K562 (cell line): ENCODE results near the gene NBEA. TPM values are rescaled to one million over a fixed set of nuclear protein-coding genes. Genes with fewer than 3 reads are reported as not detected.

ENCODE experiments used
- ATAC-seq: fragments of 200-7000 bp; cut with Tn5 transposase; 3 replicates; pipeline ENCODE4 v1.9.1; 2020; ENCODE audit warnings: moderate library complexity
- BruUV-seq: library from RNA; stranded (reverse); fragments of 400-500 nt; replicated peaks from 2 replicates; lab custom pipeline; 2021; lab: Mats Ljungman, UMichigan
- CTCF ChIA-PET: fragments of 300-600 bp; formaldehyde crosslinking; extraction: SDS; loops from one replicate; lab custom pipeline; 2021; ENCODE audit warnings: low intra/inter-chr PET ratio; lab: Yijun Ruan, JAX
- POLR2A ChIA-PET: fragments of 300-600, 350-650 bp; sonication (Branson Sonifier 250); formaldehyde crosslinking; extraction: SDS; loops from one replicate; lab custom pipeline; 2021; ENCODE audit warnings: antibody characterized with exemption, inconsistent platforms; lab: Yijun Ruan, JAX
- DNase-seq, 4 experiments: peaks; one replicate each; pipeline versions ENCODE4 v3.0.0 to v3.0.0-alpha.2; 2011 to 2018; ENCODE audit warnings: low spot score in 3 of 4, mixed read lengths in 3 of 4; ENCODE audit errors: extremely low read depth in 1 of 4
- FAIRE-seq: peaks from 2 replicates; lab custom pipeline; 2011; peaks lifted over from hg19 to GRCh38; lab: Jason Lieb, UNC
- H2AFZ ChIP-seq: 2 replicates; pipeline ENCODE4 v1.6.0; 2011; ENCODE audit warnings: low read depth, low read length, control low read depth, inconsistent platforms
- H3K27ac ChIP-seq: fragments of 200-600 bp; 3 replicates; pipeline ENCODE4 v1.8.0; 2011; ENCODE audit warnings: low read depth, mild to moderate bottlenecking, control low read depth, inconsistent platforms, low read length, moderate library complexity, mixed read lengths; ENCODE audit errors: extremely low read depth
- H3K27me3 ChIP-seq, 2 experiments: fragments of 300-600 bp in 1 of 2; 2 replicates in 1 of 2; 3 replicates in 1 of 2; pipeline versions ENCODE4 v1.6.0 to v1.8.0; 2011; ENCODE audit warnings: inconsistent platforms in 2 of 2, low read length in 2 of 2, mild to moderate bottlenecking in 1 of 2, mixed read lengths in 1 of 2, moderate library complexity in 1 of 2; ENCODE audit not compliant: control insufficient read depth in 2 of 2, insufficient read depth in 2 of 2
- H3K36me3 ChIP-seq: fragments of 300-600 bp; 3 replicates; pipeline ENCODE4 v1.8.0; 2011; ENCODE audit warnings: mild to moderate bottlenecking, low read length, inconsistent platforms; ENCODE audit not compliant: control insufficient read depth, insufficient read depth
- H3K4me1 ChIP-seq, 2 experiments: fragments of 200-600 bp in 1 of 2; replicated peaks in 1 of 2; 2 replicates in 1 of 2; 3 replicates in 1 of 2; pipeline versions ENCODE4 v1.5.1 to v1.8.0; 2011; ENCODE audit warnings: inconsistent platforms in 2 of 2, low read length in 2 of 2, mild to moderate bottlenecking in 1 of 2, mixed read lengths in 1 of 2, moderate library complexity in 1 of 2; ENCODE audit not compliant: control insufficient read depth in 2 of 2, insufficient read depth in 2 of 2
- H3K4me2 ChIP-seq: 2 replicates; pipeline ENCODE4 v1.6.1; 2011; ENCODE audit warnings: low read length, control low read depth, inconsistent platforms, mixed read lengths; ENCODE audit not compliant: insufficient read depth
- H3K4me3 ChIP-seq: fragments of 200-600 bp; sonication (generic), shearing (Covaris generic); 2 replicates; pipeline ENCODE4 v1.5.1; 2016; ENCODE audit warnings: control low read depth, inconsistent platforms
- H3K79me2 ChIP-seq: fragments of 200-600 bp; 3 replicates; pipeline ENCODE4 v1.8.0; 2011; ENCODE audit warnings: low read length, inconsistent platforms; ENCODE audit not compliant: control insufficient read depth, insufficient read depth
- H3K9ac ChIP-seq, 2 experiments: 2 replicates each; pipeline versions ENCODE4 v1.6.0 to v1.6.1; 2011; ENCODE audit warnings: low read depth in 2 of 2, low read length in 2 of 2, control low read depth in 1 of 2, inconsistent platforms in 1 of 2, mild to moderate bottlenecking in 1 of 2, mixed read lengths in 1 of 2; ENCODE audit not compliant: insufficient read depth in 1 of 2
- H3K9me1 ChIP-seq: one replicate; pipeline ENCODE4 v1.6.0; 2011; ENCODE audit warnings: inconsistent platforms, mild to moderate bottlenecking, low read length, moderate library complexity; ENCODE audit not compliant: control insufficient read depth, insufficient read depth
- H3K9me3 ChIP-seq: replicated peaks from 2 replicates; pipeline ENCODE4 v1.5.1; 2011; ENCODE audit warnings: low read depth, low read length, inconsistent platforms; ENCODE audit not compliant: control insufficient read depth, insufficient read depth
- H4K20me1 ChIP-seq: replicated peaks from 2 replicates; pipeline ENCODE4 v1.6.1; 2011; ENCODE audit warnings: low read length, inconsistent platforms, mixed read lengths; ENCODE audit not compliant: control insufficient read depth, insufficient read depth
- CBX3 ChIP-seq, 2 experiments: IDR thresholded peaks; 1 replicate in 1 of 2; 2 replicates in 1 of 2; pipeline ENCODE4 v1.6.1; 2012; ENCODE audit warnings: inconsistent platforms in 2 of 2, low read length in 2 of 2, borderline replicate concordance in 1 of 2, control low read depth in 1 of 2
- JUNB ChIP-seq: fragments of 450-650 bp; formaldehyde crosslinking; conservative IDR thresholded peaks from 2 replicates; pipeline ENCODE4 v1.4.0; 2020; ENCODE audit warnings: mild to moderate bottlenecking
- MYNN ChIP-seq, 2 experiments: sonication (generic); formaldehyde crosslinking in 1 of 2; IDR thresholded peaks; 2 replicates each; pipeline versions ENCODE4 v1.5.0 to v1.6.1; 2016 to 2020; ENCODE audit warnings: antibody characterized with exemption in 1 of 2, missing genetic modification reagents in 1 of 2
- NFRKB ChIP-seq: fragments of 450-650 bp; IDR thresholded peaks from 2 replicates; pipeline ENCODE4 v1.6.1; 2016; ENCODE audit warnings: low read depth
- PHB2 ChIP-seq: fragments of 450-650 bp; IDR thresholded peaks from 2 replicates; pipeline ENCODE4 v1.6.1; 2017; ENCODE audit warnings: low read depth
- RBM34 ChIP-seq: fragments of 200-400 bp; formaldehyde crosslinking; IDR thresholded peaks from 2 replicates; pipeline ENCODE4 v1.6.1; 2018; ENCODE audit warnings: low read length, borderline replicate concordance; ENCODE audit not compliant: insufficient read depth
- TAF15 ChIP-seq: fragments of 200-400 bp; formaldehyde crosslinking; IDR thresholded peaks from 2 replicates; pipeline ENCODE4 v1.6.1; 2017; ENCODE audit warnings: mild to moderate bottlenecking, low read depth, low read length, moderate library complexity
- ZNF717 ChIP-seq: fragments of 250-450 bp; sonication (Bioruptor Pico); IDR thresholded peaks from 2 replicates; pipeline ENCODE4 v1.5.0; 2021
- WGBS: fragments of 100-300 bp; shearing (Covaris generic); methylation state at CpG from one replicate; pipeline ENCODE4 v1.1.6; 2016; ENCODE audit warnings: low coverage, mixed read lengths; ENCODE audit not compliant: insufficient coverage; ENCODE audit errors: missing lambda C conversion rate; 5-methylcytosine and 5-hydroxymethylcytosine counted together
- in situ Hi-C: fragments of 300-500 bp; cut with MboI; formaldehyde crosslinking; loops from 4 replicates; pipeline ENCODE4 v1.15.0; 2018; ENCODE audit warnings: inconsistent platforms, mixed read lengths
- intact Hi-C: fragments of 100-400 bp; cut with micrococcal nuclease; formaldehyde crosslinking; loops from 2 replicates; pipeline ENCODE4 v1.14.2; 2022
- polyA plus RNA-seq, 8 experiments: library from polyadenylated mRNA; depleted of rRNA in 4 of 8; stranded (reverse) in 5 of 8; unstranded in 3 of 8; fragments of >200 nt; fragmentation: Nextera tagmentation in 2 of 8; fragmentation: Illumina TruSeq in 1 of 8; extraction: Ambion mirVana in 2 of 8; extraction: Trizol in 1 of 8; gene quantifications; 2 replicates each; pipeline versions ENCODE4 v1.2.1 to v1.2.3, GENCODE V29; 2011 to 2014; ENCODE audit warnings: inconsistent platforms in 1 of 8, missing spikeins in 1 of 8
- total RNA-seq, 7 experiments: library from RNA; depleted of rRNA in 6 of 7; stranded (reverse); fragments of >200 nt in 6 of 7; fragmentation: Illumina TruSeq in 2 of 7; extraction: Trizol in 2 of 7; gene quantifications; 2 replicates each; pipeline versions ENCODE4 v1.2.1 to v1.2.3, GENCODE V29; 2011 to 2021; ENCODE audit warnings: low replicate concordance in 1 of 7
- TF ChIP-seq, protein P1 (sequence below): fragments of 250-450 bp; sonication (Bioruptor Pico); IDR thresholded peaks from 2 replicates; pipeline ENCODE4 v1.5.0; 2021

Gene NBEA
- total and polyA plus RNA-seq, 9 of the 15 experiments (the other 6 are each of a cell fraction or from before 2014, with no cell fraction given), result 0.03 to 0.94 (median 0.05) TPM; not detected in 2

DNA sequence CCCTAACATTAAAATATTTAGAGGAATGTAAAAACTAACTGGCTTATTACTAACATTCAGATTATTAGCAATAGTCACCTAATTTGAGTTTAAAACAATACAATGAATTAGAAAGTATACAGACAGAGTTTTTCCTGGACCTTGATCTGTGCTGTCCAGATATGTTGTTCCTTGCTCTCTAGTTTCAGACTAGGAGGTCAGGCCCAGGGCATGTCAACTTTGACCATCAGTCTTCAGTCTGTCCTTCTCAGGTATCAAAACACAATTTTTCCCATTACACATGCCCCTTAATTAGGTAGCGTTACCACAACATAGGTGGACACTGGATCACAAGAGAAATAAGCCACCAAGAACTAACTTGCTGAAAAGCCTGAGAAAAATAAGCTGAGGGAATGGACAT is 337.4 kb downstream of the NBEA start:
- no peak overlapping the region for H3K4me2 ChIP-seq
- ATAC-seq (no peak), DNase-seq (no peak), FAIRE-seq (no peak)
- no peaks in the 10 kb centered on the region for H3K4me1 ChIP-seq
- H4K20me1 ChIP-seq, result no peaks in the 10 kb centered on the region
- H3K9me1 ChIP-seq, result no peaks in the 10 kb centered on the region
- no peaks in the 10 kb centered on the region for H3K9me3 ChIP-seq
- no peak overlapping the region for H3K9ac ChIP-seq
- 0% methylated on average over 1 of the region's 1 CpG for WGBS
- H3K36me3 ChIP-seq, result no peaks in the 10 kb centered on the region
- in situ Hi-C loops, result no loop called here
- no peaks in the 10 kb centered on the region for H3K27me3 ChIP-seq
- no peaks in the 10 kb centered on the region for H3K79me2 ChIP-seq
- ChIA-PET CTCF (no interaction called here), POLR2A (no interaction called here)
- TF ChIP-seq CBX3 (IDR thresholded peaks at IDR 0.05; ENCODE audit: borderline replicate concordance in 1 of 2, low read length in 2 of 2) (no peak), JUNB (CRISPR knock-in tag) (no peak), MYNN (IDR thresholded peaks at IDR 0.05) (no peak), MYNN (CRISPR knock-in tag; IDR thresholded peaks at IDR 0.05) (no peak), NFRKB (no peak), ZNF717 (CRISPR knock-in tag) (no peak), PHB2 (no peak), TAF15 (no peak), RBM34 (no peak)
- TF ChIP-seq, protein P1, sequence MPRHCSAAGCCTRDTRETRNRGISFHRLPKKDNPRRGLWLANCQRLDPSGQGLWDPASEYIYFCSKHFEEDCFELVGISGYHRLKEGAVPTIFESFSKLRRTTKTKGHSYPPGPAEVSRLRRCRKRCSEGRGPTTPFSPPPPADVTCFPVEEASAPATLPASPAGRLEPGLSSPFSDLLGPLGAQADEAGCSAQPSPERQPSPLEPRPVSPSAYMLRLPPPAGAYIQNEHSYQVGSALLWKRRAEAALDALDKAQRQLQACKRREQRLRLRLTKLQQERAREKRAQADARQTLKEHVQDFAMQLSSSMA, result no peak
- no peak overlapping the region for H2AFZ ChIP-seq
- no peak overlapping the region for H3K27ac ChIP-seq
- no TSS peak for BruUV-seq
- intact Hi-C loops, result no loop called here
- no peak overlapping the region for H3K4me3 ChIP-seq
